BJ (cell line): ENCODE measurements around the gene RPS8. TPM values are rescaled to one million over a fixed set of nuclear protein-coding genes. Genes with fewer than 3 reads are reported as not detected.
"Not testable (repeated sequence)": the region's sequence is repeated elsewhere in the genome, so short reads cannot be mapped to it uniquely, and the experiment has no call there.

Source experiments
- CTCF ChIA-PET: fragments of 350-600 bp; formaldehyde crosslinking; extraction: SDS; loops from one replicate; lab custom pipeline; 2021; ENCODE audit warnings: antibody characterized with exemption, inconsistent platforms; lab: Yijun Ruan, JAX
- POLR2A ChIA-PET: fragments of 300-600 bp; sonication (Branson Sonifier 250); formaldehyde crosslinking; extraction: SDS; loops from one replicate; lab custom pipeline; 2021; ENCODE audit warnings: antibody characterized with exemption; lab: Charles Lee
- DNase-seq: peaks from one replicate; pipeline ENCODE4 v3.0.0-alpha.2; 2011; ENCODE audit warnings: low read depth
- H3K27me3 ChIP-seq: 2 replicates; pipeline ENCODE4 v1.6.0; 2011; ENCODE audit warnings: low read length; ENCODE audit not compliant: control insufficient read depth, insufficient read depth
- H3K36me3 ChIP-seq: 2 replicates; pipeline ENCODE4 v1.5.1; 2011; ENCODE audit warnings: low read length; ENCODE audit not compliant: control insufficient read depth, insufficient read depth
- H3K4me3 ChIP-seq: 2 replicates; pipeline ENCODE4 v1.5.1; 2011; ENCODE audit warnings: low read depth, mild to moderate bottlenecking, control low read depth, low read length
- polyA plus RNA-seq: library from polyadenylated mRNA; depleted of rRNA; stranded (reverse); fragments of >200 nt; gene quantifications from 2 replicates; pipeline ENCODE4 v1.2.3, GENCODE V29; 2011
- TF ChIP-seq, protein P1 (sequence below): IDR thresholded peaks from 2 replicates; pipeline ENCODE4 v1.5.1; 2011; ENCODE audit warnings: low read depth, mild to moderate bottlenecking, control low read depth, inconsistent platforms, low read length, moderate library complexity; ENCODE audit not compliant: insufficient read depth

RPS8 gene
- polyA plus RNA-seq, 1 experiment = 3,306 TPM

DNA sequence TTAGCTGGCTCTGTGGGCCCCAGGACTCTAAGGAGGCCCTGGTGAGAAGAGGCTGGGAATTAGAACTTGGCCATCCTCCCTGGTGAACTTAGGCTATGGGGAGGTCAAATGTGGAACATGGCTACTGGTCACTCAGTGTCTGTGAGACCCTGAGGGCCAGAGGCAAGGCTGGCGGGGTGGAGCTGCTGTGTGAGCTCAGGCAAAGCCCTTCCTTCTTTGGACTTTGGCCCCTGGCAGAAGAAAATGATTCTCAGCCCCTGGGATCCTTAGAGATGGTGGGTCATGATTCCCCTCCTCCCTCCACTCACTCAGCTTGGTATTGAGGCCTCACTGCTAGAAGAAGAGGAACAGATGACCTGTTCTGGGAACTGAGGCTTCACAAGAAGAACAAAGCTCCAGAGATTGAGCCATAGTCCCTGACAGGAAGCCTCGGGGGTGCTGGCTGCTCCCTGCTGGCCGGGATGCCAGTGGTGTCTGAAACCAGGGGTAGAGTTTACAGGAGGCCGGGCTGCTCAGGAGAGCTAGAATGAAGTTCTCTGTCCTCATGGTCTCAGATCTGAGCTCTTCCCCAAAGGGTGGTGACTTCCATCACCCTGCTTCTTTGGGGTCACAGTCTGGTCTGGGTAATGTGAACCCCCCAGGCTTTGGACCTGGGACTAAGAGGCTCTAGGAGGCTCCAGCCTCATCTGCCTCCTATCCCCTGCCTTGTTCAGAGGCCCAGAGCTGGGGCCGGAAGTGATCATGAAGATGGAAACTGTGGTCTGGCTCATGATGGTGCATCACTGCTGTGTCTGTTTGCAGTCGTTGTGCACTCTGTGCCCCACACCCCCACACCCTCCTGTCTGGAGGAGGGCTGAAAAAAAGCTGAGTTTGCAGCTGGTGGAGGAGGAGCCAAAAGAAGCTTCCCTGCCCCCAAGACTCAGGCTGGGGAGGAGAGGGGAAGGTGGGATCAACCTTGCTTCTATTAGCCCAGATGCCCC, 33.9 kb downstream of the RPS8 start:
- TF ChIP-seq, protein P1, sequence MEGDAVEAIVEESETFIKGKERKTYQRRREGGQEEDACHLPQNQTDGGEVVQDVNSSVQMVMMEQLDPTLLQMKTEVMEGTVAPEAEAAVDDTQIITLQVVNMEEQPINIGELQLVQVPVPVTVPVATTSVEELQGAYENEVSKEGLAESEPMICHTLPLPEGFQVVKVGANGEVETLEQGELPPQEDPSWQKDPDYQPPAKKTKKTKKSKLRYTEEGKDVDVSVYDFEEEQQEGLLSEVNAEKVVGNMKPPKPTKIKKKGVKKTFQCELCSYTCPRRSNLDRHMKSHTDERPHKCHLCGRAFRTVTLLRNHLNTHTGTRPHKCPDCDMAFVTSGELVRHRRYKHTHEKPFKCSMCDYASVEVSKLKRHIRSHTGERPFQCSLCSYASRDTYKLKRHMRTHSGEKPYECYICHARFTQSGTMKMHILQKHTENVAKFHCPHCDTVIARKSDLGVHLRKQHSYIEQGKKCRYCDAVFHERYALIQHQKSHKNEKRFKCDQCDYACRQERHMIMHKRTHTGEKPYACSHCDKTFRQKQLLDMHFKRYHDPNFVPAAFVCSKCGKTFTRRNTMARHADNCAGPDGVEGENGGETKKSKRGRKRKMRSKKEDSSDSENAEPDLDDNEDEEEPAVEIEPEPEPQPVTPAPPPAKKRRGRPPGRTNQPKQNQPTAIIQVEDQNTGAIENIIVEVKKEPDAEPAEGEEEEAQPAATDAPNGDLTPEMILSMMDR = peak; percentile 33
- DNase-seq = no peak
- Histone ChIP-seq H3K27me3 (no peaks in the 10 kb centered on the region), H3K4me3 (peak overlapping the region; percentile 59), H3K36me3 (peaks cover 20% of the 10 kb centered on the region)
- CTCF ChIA-PET = interaction anchor here (0.7 to 2.9 kb wide), 12 partner anchors 9 to 313 kb away, joined by 3 to 17 read pairs (median 5); partner anchors contain the start of genes BEST4, HECTD3, PLK3 and TMEM53
- POLR2A ChIA-PET = interaction anchor here (0.7 to 3.2 kb wide), 3 partner anchors 9 to 78 kb away, joined by 3 to 9 read pairs (median 3); no protein-coding TSS in a partner anchor

GRCh38 chr1:44810101-44810761, 34.9 kb downstream of the RPS8 start:
- TF ChIP-seq, protein P1 = no peak
- Histone ChIP-seq H3K36me3 (peaks cover 19% of the 10 kb centered on the region), H3K4me3 (peak overlapping the region; percentile 59), H3K27me3 (no peaks in the 10 kb centered on the region)
- ChIA-PET POLR2A (interaction anchor here (1.3 to 3.2 kb wide), 2 partner anchors 9 to 10 kb away, joined by 3 to 9 read pairs; no protein-coding TSS in a partner anchor), CTCF (interaction anchor here (0.6 to 2.5 kb wide), 5 partner anchors 8 to 762 kb away, joined by 3 to 17 read pairs (median 5); partner anchors contain the start of gene PLK3)
- DNase-seq = no peak

DNA sequence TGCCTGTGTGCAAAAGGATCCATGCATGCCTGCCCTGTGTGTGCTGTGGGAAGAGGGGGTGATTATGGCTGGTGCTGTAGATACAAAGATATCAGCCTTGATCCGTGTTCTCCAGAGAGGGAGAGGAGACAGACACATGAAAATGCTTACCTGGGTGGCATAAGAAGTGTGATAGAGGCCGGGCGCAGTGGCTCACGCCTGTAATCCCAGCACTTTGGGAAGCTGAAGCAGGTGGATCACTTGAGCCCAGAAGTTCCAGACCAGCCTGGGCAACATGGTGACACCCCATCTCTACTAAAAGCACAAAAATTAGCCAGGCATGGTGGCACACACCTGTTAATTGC, 35.4 kb downstream of the RPS8 start:
- CTCF ChIA-PET = interaction anchor here (1.2 to 3.3 kb wide), 2 partner anchors 8 to 10 kb away, joined by 5 to 14 read pairs; partner anchors contain the start of gene PLK3
- peaks cover 15% of the 10 kb centered on the region for H3K36me3 ChIP-seq
- not testable (repeated sequence) for DNase-seq, H3K4me3 ChIP-seq, H3K27me3 ChIP-seq
- POLR2A ChIA-PET = interaction anchor here (0.6 kb wide), 1 partner anchor 496 kb away, joined by 4 read pairs; no protein-coding TSS in a partner anchor

- peaks cover 17% of the 10 kb centered on the region for H3K36me3 ChIP-seq
- no peaks in the 10 kb centered on the region for H3K27me3 ChIP-seq
- H3K4me3 ChIP-seq = no peak overlapping the region
- DNase-seq = no peak
- TF ChIP-seq, protein P1 = no peak
- ChIA-PET POLR2A (interaction anchor here (0.6 kb wide), 1 partner anchor 497 kb away, joined by 4 read pairs; no protein-coding TSS in a partner anchor), CTCF (interaction anchor here (1.2 to 3.3 kb wide), 2 partner anchors 8 to 10 kb away, joined by 5 to 14 read pairs; partner anchors contain the start of gene PLK3)
These were observed 35.9 kb downstream of the RPS8 start for GRCh38 chr1:44811234-44811633.

GRCh38 chr1:44812822-44813543, 37.6 kb downstream of the RPS8 start:
- Histone ChIP-seq H3K36me3 (peaks cover 11% of the 10 kb centered on the region), H3K27me3 (no peaks in the 10 kb centered on the region), H3K4me3 (peak overlapping the region; percentile 6)
- CTCF ChIA-PET = interaction anchor here (1.3 to 3.3 kb wide), 3 partner anchors 12 to 23 kb away, joined by 4 to 14 read pairs (median 5); partner anchors contain the start of gene PLK3
- POLR2A ChIA-PET = no interaction called here
- no peak for DNase-seq
- TF ChIP-seq, protein P1 = no peak

DNA sequence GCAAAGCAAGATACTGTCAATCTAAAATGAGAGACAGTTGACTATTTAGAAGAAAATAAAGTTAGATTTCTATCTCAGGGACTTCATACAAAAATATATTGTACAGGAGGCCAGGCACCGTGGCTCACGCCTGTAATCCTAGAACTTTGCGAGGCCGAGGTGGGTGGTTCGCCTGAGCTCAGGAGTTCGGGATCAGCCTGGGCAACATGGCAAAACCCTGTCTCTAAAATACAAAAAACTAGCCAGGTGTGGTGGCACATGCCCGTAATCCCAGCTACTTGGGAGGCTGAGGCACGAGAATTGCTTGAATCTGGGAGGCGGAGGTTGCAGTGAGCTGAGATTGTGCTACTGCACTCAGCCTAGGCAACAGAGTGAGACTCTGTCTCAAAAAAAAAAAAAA, 40.6 kb downstream of the RPS8 start:
- ChIA-PET CTCF (interaction anchor here (0.8 kb wide), 2 partner anchors 16 to 21 kb away, joined by 4 to 5 read pairs; partner anchors contain the start of gene PLK3), POLR2A (interaction anchor here (0.5 kb wide), 1 partner anchor 148 kb away, joined by 9 read pairs; no protein-coding TSS in a partner anchor)

More for the DNA sequence above, 40.6 kb downstream of the RPS8 start:
- not testable (repeated sequence) for DNase-seq, H3K27me3 ChIP-seq, H3K4me3 ChIP-seq
- peaks cover 11% of the 10 kb centered on the region for H3K36me3 ChIP-seq
